ENCODE measurements around the gene COL17A1.

GRCh38 chr10:104089621-104090020 lies 3.9 kb upstream of the COL17A1 start:
- no peak for TF ChIP-seq CTCF (conservative IDR thresholded peaks at IDR 0.05; ENCODE audit: low read depth, low read length)
- no peak for TF ChIP-seq EZH2 (IDR thresholded peaks at IDR 0.05; ENCODE audit: borderline replicate concordance, low read depth, low read length, poor library complexity, severe bottlenecking)
